HG03280 (cell line): ENCODE results near the gene SLC27A4.
"Not testable (repeated sequence)": the region's sequence is repeated elsewhere in the genome, so short reads cannot be mapped to it uniquely, and the experiment has no call there.

Experiments used
- ATAC-seq: cut with Tn5 transposase; IDR thresholded peaks from one replicate; pipeline ENCODE4 v1.9.1; 2021; ENCODE audit warnings: mild to moderate bottlenecking, moderate library complexity; ENCODE audit not compliant: unreplicated experiment

SLC27A4 gene

GRCh38 chr9:128323791-128324190, 16.5 kb upstream of the SLC27A4 start:
- ATAC-seq, result no peak

- ATAC-seq, result no peak
Measured at GRCh38 chr9:128324401-128324800, 15.9 kb upstream of the SLC27A4 start.

GRCh38 chr9:128325629-128326028, 14.7 kb upstream of the SLC27A4 start:
- ATAC-seq, result no peak

- no peak for ATAC-seq
Measured at GRCh38 chr9:128333451-128333869, 6.9 kb upstream of the SLC27A4 start.

GRCh38 chr9:128335161-128335560, 5.2 kb upstream of the SLC27A4 start:
- ATAC-seq, result no peak

DNA sequence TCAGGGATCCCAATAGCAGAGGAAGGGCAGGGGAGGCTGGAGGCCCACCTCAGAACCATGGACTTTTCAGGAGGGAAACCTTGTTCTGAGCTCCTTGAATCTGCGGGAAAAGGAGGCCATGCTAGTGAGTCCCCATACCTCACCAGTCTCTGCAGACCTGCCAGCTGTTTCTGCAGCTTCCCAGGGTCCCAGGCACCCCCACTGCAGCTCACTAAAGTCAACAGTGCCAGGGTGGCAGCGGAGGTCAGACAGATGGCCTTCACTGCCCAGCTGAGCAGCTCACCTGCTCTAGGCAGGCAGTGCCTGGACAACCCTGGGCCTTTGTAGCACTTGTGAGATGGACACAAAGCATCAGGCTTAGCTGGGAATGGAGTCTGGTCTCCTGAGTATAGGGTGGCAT, 4.4 kb upstream of the SLC27A4 start:
- no peak for ATAC-seq

GRCh38 chr9:128337936-128338335, 2.4 kb upstream of the SLC27A4 start:
- ATAC-seq, result no peak

- not testable (repeated sequence) for ATAC-seq
Measured at GRCh38 chr9:128338852-128339614, 1.3 kb upstream of the SLC27A4 start.

DNA sequence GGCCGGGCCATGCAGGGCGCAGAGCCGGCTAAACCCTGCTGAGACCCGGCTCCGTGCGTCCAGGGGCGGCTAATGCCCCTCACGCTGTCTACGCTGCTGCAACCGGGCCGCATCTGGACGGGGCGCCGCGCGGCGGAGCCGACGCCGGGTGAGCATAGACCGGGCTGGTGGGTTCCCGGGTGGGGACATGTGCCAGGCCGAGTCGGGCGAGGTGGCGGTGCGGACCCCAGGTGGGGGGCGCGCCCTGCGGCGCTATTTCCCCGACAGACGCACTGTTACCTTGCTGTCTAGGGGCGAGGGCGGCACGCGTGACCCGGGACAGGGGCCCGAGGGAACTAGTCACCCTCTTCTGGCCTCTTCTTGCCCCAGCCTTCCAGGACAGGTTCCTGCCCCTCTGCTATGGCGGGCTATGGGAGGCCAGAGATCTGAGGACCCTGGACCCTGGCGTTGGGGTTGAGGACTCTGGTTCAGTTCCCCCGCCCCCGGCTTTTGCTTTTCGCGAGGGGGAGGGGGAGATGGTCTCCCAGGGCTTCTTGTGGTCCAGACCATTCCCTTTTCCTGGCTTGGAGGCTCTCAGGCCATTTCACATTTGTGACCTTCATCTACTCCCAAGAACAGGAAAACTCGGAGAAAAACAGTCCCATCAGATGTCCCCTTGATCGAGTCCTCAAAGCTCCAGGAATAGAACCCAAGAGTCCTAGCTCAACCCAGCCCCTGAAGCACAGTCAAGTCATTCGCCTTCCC, 536 bp downstream of the SLC27A4 start:
- peak; percentile 20 for ATAC-seq

DNA sequence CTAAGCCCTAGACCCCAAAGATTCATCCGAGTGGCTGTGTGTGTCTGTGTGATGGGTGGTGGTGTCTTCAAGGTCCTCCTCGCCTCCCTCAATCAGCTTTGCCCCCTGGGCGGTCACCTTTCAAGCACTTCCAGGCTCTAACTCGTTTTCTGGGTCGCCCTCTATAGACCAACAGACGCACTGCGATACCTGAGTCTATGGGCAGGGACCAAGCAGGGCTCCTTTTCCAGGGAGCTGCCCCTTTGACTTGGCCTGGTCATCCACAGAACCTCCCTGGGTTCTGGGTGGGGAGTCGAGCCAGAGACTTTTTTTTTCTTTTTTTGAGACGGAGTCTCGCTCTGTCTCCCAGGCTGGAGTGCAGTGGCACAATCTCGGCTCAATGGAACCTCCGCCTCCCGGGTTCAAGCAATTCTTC, 1.1 kb downstream of the SLC27A4 start:
- ATAC-seq, result no peak

- no peak for ATAC-seq
Measured at GRCh38 chr9:128342971-128343680, 2.8 kb downstream of the SLC27A4 start.

GRCh38 chr9:128343855-128344254, 3.5 kb downstream of the SLC27A4 start:
- no peak for ATAC-seq

- ATAC-seq, result no peak
Measured at GRCh38 chr9:128344931-128345605, 4.7 kb downstream of the SLC27A4 start.

DNA sequence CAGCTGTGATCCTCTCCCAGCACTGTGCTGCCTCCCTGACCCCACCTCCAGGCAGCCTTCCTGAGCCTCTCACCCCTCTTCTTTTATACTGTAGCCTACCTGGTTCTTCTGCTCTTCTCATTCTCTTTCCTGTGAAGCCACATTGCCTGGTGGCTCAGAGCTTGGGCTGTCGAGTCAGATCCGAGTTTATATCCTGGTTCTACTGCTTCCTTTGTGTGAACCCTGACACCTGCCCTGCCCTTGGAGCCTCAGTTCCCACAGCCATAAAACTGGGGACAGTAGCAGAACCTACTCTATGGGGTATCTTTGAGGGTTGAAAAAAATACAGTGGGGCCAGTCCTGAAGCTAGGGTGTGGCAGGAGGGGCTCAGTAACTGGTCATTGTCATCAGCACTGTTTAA, 8.8 kb downstream of the SLC27A4 start:
- ATAC-seq, result no peak

DNA sequence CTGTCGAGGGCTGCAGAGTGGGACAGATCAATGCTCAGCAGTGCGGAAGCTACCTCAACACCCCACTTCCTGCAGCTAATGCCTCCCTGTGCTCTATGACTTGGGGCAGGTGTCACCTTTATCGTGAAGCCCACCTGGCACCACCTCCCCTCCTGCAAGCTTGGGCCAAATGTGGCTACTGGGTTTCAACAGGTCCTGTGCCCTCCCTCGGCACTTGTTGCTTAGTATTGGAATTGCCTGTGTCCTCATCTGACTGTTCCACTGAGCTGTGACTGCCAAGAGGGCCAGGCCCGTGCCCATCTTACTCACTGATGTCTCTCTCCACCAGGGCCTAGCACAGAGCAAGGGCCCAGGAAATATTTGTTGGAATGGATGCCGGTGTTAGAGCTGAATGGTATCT, 9.4 kb downstream of the SLC27A4 start:
- ATAC-seq, result no peak

- no peak for ATAC-seq
Measured at GRCh38 chr9:128355451-128355850, 15.1 kb downstream of the SLC27A4 start.

DNA sequence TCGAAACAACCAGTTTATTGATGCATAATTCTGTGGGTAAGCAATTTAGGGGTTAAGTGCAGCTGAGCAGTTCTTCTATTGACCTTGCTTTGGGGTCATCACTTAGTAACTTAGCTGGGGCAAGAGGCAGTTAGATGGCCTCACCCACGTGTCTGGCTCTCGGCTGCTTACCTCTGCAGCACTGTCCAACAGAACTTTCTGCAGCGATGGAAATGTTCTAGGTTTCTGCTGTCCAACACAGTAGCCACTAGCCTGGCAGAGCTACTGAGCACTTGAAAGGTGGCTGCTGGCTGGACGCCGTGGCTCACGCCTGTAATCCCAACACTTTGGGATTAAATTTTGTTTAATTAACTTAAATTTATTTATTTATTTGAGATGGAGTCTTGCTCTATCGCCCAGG, 17.8 kb downstream of the SLC27A4 start:
- no peak for ATAC-seq

- no peak for ATAC-seq
Measured at GRCh38 chr9:128358861-128359260, 18.5 kb downstream of the SLC27A4 start.

GRCh38 chr9:128360826-128361225, 20.5 kb downstream of the SLC27A4 start:
- ATAC-seq, result no peak

- ATAC-seq, result no peak
Measured at GRCh38 chr9:128361296-128361985, 21.1 kb downstream of the SLC27A4 start.
